Frontal cortex (tissue), 4 donors: ENCODE results near the gene GOLT1A. TPM values are rescaled to one million over a fixed set of nuclear protein-coding genes. Genes with fewer than 3 reads are reported as not detected.
A peak's percentile ranks its signal among the peaks of the same experiment; 100 is the strongest.

ENCODE experiments used
- DNase-seq, 2 donors: peaks; one replicate each; pipeline ENCODE4 v3.0.0; 2012; ENCODE audit warnings: low spot score in 2 of 2
- FAIRE-seq: peaks from 2 replicates; lab custom pipeline; 2012; peaks lifted over from hg19 to GRCh38; lab: Jason Lieb, UNC
- total RNA-seq: library from RNA; depleted of rRNA; stranded (reverse); fragments of >200 nt; gene quantifications from one replicate; pipeline ENCODE4 v1.2.3, GENCODE V29; 2014
- donor health status: control.
- donor health status: control.
- donor health status: control.

GOLT1A gene
- total RNA-seq, 1 donor from 2014 or later = 0.41 TPM

DNA sequence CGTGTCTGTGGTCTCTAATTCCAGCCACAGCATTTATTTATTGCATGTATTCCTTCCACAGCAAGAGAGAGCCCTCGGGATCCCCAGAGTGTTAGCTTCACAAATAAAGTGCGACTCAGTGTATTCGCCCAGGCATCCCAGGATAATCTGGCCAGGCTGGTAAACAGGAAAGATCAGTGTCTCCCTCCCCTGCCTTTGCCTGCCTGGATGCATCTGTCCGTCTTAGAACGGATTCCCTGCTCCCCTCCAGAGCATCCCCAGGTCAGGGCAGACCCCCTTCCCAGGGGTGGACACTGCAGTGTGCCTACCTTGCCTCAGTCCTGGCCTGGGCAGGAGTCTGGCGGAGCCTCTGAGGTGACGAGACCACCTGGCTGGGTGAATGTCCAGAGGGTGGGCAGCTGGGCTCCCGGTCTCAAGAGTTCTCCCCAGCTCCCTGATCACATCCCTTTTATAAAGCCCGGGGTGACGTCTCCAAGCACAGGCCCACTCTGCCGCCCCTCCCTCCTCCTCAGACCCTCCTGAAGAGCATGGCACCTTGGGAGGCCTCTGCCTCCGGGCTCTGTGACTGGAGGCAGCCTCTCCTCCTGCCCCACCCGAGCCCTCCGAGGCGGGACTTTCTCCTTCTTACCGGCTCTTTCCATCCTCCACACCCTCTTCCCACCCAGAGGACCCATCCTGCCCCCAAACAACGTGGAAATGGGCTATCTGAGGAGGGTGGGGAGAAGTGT, 17.6 kb downstream of the GOLT1A start, which contains the start of gene KISS1:
Gene KISS1 (minus strand): TSS at position 424 of the 728 bp plus-strand sequence. CDS start 3,615 bp downstream, outside the sequence.
- DNase-seq = no peak

GRCh38 chr1:204194771-204195170, 19.0 kb downstream of the GOLT1A start:
- no peak for DNase-seq
- no peak for FAIRE-seq

More for the DNA sequence above, 17.6 kb downstream of the GOLT1A start, which contains the start of gene KISS1:
- FAIRE-seq = no peak

- no peak for DNase-seq
- FAIRE-seq = no peak
Measured at GRCh38 chr1:204194080-204194479, 19.7 kb downstream of the GOLT1A start.

GRCh38 chr1:204192589-204193352, 21.0 kb downstream of the GOLT1A start:
- FAIRE-seq = no peak
- DNase-seq = no peak

DNA sequence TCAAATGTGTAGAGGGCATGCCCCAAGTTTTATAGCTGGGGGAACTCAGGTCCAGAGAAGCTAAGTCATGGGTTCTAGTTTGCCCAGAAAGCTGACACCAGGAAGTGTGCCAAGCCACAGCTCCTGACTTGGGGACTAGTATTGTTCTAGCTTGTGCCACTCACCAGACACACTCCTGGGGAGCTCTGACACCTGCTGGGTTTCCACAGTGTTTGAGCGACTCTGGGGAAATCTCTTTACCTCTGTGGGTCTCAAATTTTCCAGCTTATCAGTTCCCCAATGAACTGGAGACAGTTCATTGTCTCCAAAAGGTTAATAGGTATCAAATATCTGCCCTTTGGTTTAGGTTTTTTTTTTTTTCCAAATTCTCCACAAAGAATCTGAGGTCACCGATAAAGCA, 21.7 kb downstream of the GOLT1A start:
- DNase-seq (no peak), FAIRE-seq (no peak)

DNA sequence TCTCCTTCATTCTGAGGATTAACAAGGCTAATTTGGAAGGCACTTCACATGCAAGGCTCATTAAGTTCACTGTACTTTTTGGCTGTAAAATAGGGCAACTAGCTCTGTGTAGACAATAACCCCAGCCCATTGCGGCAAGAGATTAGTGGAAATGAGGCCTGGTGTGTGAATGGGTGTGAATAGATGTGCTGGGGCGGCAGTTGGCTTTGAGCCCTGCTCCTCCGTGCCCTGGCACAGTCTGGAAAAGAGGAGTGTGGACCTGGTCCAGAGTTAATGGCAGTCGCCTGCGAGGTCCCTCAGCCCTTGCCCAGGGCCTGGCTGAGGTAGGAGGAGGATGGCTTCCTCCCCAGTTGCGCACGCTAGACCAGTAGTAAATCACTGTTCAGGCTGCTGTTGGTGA, 22.3 kb downstream of the GOLT1A start:
- DNase-seq (peak; percentile 41 to 51), FAIRE-seq (no peak)

GRCh38 chr1:204190212-204191211, 23.3 kb downstream of the GOLT1A start:
- FAIRE-seq = no peak
- DNase-seq = peak in 1 of 2 donors; percentile 43

GRCh38 chr1:204188959-204189639, 24.7 kb downstream of the GOLT1A start:
- DNase-seq (peak in 1 of 2 donors; percentile 55), FAIRE-seq (no peak)

DNA sequence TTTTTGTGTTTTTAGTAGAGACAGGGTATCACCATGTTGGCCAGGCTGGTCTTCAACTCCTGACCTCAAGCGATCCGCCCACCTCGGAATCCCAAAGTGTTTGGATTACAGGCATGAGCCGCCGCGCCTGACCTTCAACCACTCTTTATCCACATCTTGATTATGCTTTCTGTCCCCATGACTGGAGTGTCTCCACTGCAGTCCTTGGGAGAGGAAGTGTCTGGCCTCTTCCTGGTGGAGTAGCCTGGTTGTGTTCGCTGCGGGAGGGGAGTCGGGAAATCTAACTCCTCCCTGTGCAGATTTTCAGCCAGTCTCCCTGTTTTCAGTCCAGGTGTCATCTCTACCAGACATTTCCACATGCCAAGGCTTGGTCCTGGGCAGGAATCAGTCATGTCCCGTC, 27.2 kb downstream of the GOLT1A start:
- FAIRE-seq = no peak
- no peak for DNase-seq

DNA sequence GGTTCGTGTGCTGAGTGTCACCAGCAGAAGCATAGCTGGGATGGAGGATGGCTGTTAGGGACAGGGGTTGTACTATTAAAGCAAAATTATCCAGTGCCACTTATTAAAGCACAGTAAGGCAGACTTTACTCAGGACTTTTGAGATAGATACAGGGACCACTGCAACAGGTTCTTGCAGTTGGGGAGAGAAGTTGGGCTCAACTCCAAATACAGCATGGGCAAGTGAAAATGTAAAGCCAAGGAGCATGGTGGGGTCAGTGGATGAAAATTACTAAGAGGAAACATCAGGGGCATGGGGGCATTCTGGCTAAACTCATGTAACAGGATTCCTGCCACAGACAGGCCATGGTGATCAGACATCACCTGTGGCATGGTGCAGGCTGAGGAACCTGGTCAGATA, 32.7 kb downstream of the GOLT1A start:
- FAIRE-seq = no peak

DNA sequence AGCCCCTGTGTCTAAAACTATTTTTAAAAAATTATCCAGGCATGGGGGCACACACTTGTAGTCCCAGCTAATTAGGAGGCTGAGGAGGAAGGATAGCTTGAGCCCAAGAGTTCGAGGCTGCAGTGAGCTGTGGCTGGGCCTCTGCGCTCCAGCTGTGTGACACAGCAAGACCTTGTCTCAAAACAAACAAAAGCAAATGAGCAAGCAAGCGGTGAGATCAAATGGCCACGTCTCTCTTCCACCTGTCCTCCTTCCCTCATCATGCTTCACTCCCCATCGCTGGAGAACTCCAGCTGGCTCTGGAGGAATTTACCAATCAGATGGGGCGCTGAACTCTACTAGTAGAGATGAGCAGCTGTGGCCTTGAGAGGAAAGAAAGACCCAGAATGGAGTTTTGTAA, 33.7 kb downstream of the GOLT1A start:
- DNase-seq = no peak
- FAIRE-seq = no peak

More for the DNA sequence above, 32.7 kb downstream of the GOLT1A start:
- DNase-seq = no peak

DNA sequence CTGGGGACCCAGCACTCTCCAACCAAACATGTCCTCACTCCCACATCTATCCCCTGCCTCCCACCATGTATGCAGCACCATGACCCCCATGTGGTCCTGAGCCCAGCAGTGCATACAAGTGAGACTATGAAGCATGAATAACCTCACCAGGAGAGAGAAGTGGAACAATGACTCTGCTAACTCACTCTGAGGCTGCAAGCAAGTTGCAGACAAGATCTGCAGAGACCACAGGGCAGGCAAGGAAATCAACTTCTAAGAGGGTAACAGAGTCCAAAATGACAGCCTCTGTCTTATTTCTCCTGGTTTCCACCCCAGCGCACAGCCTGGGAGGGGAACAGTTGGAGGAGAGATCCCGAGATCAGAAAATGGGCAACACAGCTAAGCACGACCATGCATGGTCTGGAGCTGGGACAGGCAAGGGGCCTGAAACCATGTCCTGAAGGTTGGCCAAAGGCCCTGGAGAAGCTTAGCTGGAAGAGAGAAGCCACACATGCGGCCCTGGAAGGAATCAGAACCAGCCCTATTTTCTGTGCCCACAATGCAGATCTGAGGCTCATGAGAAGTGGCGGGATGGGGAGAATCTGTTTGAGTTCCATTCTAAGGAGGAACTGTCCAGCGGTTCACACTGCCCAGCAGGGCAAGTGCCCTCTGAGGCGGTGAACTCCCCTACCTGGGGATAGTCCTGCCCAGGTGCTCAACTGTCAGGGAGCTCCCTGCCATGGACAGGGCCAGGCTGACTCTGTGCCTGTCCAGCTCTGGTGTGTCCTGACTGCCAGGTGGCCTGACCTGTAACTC, 35.1 kb downstream of the GOLT1A start:
- DNase-seq (no peak), FAIRE-seq (no peak)

DNA sequence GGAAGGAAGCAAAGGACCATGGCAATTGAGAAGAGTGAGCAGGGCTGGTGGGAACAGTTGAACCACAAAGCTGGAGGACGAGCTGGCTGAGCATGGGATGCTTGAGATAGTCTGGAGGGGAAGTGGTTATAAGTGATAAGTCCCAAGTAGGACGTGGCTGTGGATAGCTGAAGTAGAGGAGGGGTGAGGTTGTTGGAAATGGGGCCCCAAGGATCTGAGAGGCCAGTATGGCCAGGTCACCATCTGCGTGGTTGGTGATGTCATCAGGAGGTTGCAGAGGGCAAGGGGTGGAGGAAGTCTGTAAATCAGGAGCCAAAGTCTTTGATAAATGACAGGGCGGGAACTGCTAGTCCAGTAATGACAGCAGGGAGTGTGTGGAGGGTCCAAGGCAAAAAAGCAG, 36.7 kb downstream of the GOLT1A start:
- no peak for DNase-seq
- no peak for FAIRE-seq

DNA sequence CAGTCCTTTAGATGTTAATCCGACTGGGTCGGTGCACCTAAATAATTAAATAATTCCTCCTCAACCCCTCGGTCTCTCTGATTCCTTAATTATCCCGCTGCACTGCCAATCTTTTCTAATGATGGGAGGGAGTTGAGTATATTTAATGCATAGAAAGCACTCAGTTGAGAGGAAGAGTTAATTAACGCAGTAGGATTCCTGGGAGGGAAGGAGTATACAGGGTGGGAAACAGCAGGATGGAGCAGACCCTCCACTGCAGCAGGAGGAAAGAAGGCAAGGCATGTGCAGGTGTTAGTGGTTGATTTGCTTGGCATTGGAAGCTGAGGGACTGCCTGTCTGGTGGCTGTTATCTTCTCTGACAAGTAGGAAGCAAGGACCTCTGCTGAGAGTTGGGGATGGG, 37.7 kb downstream of the GOLT1A start:
- no peak for FAIRE-seq
- no peak for DNase-seq

DNA sequence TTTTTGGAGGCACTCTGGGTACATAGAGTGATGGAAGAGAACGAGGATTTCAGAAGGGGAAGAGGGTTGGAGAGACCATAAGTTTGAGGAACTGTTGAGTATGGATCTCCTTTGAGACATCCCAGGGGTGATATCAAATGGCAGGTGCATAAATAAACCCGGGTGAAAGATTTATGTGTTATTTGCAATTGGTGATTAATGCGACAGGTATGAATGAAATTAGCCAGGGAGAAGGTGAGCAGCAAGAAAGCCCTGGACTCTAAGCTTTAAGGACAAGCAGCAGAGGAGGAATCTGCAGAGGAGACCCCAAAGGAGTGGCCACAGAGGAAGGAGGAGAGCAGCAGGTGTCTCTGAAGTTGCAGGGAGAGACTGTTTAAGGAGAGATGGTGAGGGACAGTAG, 38.8 kb downstream of the GOLT1A start:
- FAIRE-seq (no peak), DNase-seq (no peak)

- FAIRE-seq = no peak
Measured at GRCh38 chr1:204172404-204173029, 41.3 kb downstream of the GOLT1A start.

DNA sequence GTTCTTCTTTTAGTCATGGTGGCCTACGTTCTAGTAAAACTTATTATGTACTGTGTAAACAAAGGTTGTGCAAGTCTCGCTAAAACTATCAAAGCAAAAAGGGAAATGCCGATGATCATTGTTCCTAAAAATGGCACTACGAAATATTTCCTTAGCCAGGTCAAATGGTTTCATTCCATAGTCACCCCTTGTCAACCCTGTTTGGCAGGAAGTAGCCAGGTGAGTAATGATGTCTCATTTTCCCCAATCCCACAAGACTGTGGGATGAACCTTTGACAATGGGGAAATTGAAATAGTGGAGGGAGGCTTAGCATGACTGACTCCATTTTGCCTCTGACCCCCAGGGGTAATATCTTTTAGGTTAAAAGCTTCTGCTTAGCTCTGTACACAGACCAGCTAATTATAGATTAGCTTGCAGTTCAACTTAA, 42.0 kb downstream of the GOLT1A start:
- DNase-seq (no peak), FAIRE-seq (no peak)

More at GRCh38 chr1:204172404-204173029, 41.3 kb downstream of the GOLT1A start:
- DNase-seq = no peak
